GM13977 (cell line): ENCODE results near the gene OR2T35.
A peak's percentile ranks its signal among the peaks of the same experiment; 100 is the strongest.

Experiments used
- DNase-seq: peaks from one replicate; pipeline ENCODE4 v3.0.0; 2012; ENCODE audit warnings: low spot score
- CTCF ChIP-seq: IDR thresholded peaks from 2 replicates; pipeline ENCODE4 v1.5.1; 2012; ENCODE audit warnings: mild to moderate bottlenecking, control low read depth; ENCODE audit not compliant: insufficient read depth; ENCODE audit errors: extremely low read depth, missing control alignments
- in situ Hi-C: fragments of 300-500 bp; cut with MboI; formaldehyde crosslinking; loops from one replicate; pipeline ENCODE4 v1.12.0; 2022; ENCODE audit warnings: low sequenced_read_pairs, low pct_unique_long_range_greater_than_20kb, mixed read lengths, inconsistent platforms; ENCODE audit not compliant: unreplicated experiment

Gene OR2T35

GRCh38 chr1:248625971-248626370 is 19.1 kb downstream of the OR2T35 start:
- no peak for DNase-seq
- in situ Hi-C loops: loop anchor here (5.0 to 10.0 kb wide), 2 partner anchors 56 to 221 kb away; partner anchors contain the start of gene OR2T1
- TF ChIP-seq CTCF: no peak

- in situ Hi-C loops: loop anchor here (5.0 to 10.0 kb wide), 2 partner anchors 57 to 220 kb away; partner anchors contain the start of gene OR2T1
- no peak for TF ChIP-seq CTCF
- DNase-seq: no peak
These were observed 19.9 kb downstream of the OR2T35 start for GRCh38 chr1:248625166-248625565.

- peak; percentile 60 for DNase-seq
- in situ Hi-C loops: loop anchor here (10.0 kb wide), 1 partner anchor 218 kb away; the partner anchor contains the start of gene OR2T1
- TF ChIP-seq CTCF: peak; percentile 60
These were observed 22.5 kb downstream of the OR2T35 start for GRCh38 chr1:248622570-248623001.

GRCh38 chr1:248621770-248622169 is 23.3 kb downstream of the OR2T35 start:
- in situ Hi-C loops: loop anchor here (10.0 kb wide), 1 partner anchor 217 kb away; the partner anchor contains the start of gene OR2T1

GRCh38 chr1:248618878-248619277 is 26.2 kb downstream of the OR2T35 start:
- in situ Hi-C loops: no loop called here
- DNase-seq: peak; percentile 22
- TF ChIP-seq CTCF: peak; percentile 67

More at GRCh38 chr1:248621770-248622169, 23.3 kb downstream of the OR2T35 start:
- DNase-seq: no peak
- no peak for TF ChIP-seq CTCF

- TF ChIP-seq CTCF: no peak
- DNase-seq: no peak
- in situ Hi-C loops: no loop called here
These were observed 27.0 kb downstream of the OR2T35 start for GRCh38 chr1:248618119-248618518.
